Measurements from ENCODE around the gene RSRC1.

GRCh38 chr3:158455406-158455805 lies 345.5 kb downstream of the RSRC1 start:
- TF ChIP-seq CTCF (IDR thresholded peaks at IDR 0.05) (no peak), POLR2A (IDR thresholded peaks at IDR 0.05) (no peak)
